ENCODE data around the gene NLN.

DNA sequence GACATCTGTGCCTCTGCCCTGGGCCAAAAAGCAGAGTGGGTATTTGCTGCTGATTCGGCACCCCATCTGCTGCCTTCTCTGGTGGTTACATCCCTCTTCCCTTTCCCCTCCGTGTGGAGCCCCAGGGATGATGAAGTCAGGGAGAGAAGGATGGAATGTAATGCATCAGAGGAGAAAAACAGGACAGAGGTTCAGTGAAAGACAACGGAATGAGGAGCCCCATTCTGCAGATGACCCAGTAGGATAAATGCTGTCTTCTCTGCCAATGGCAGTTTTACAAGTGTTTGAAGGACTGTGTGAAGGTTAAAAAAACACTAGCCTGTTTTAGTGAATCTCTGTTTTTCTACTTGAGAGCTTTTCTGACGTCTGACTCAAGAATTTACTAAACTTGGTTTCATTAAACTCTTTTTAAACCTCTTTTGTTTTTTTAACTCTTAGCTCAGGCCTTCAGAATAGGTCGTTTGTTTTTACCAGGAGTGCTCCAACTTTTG, 86.3 kb downstream of the NLN start:
- TF ChIP-seq, protein P1, sequence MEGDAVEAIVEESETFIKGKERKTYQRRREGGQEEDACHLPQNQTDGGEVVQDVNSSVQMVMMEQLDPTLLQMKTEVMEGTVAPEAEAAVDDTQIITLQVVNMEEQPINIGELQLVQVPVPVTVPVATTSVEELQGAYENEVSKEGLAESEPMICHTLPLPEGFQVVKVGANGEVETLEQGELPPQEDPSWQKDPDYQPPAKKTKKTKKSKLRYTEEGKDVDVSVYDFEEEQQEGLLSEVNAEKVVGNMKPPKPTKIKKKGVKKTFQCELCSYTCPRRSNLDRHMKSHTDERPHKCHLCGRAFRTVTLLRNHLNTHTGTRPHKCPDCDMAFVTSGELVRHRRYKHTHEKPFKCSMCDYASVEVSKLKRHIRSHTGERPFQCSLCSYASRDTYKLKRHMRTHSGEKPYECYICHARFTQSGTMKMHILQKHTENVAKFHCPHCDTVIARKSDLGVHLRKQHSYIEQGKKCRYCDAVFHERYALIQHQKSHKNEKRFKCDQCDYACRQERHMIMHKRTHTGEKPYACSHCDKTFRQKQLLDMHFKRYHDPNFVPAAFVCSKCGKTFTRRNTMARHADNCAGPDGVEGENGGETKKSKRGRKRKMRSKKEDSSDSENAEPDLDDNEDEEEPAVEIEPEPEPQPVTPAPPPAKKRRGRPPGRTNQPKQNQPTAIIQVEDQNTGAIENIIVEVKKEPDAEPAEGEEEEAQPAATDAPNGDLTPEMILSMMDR (IDR thresholded peaks at IDR 0.05; ENCODE audit: low read length), result no peak
- no peak for TF ChIP-seq EZH2phosphoT487 (IDR thresholded peaks at IDR 0.05; ENCODE audit: low read length)
